ENCODE measurements around the gene SLC4A5. TPM values are rescaled to one million over a fixed set of nuclear protein-coding genes. Genes with fewer than 3 reads are reported as not detected.

SLC4A5 gene
- total RNA-seq, 4 donors from 2014 or later, result 0.24 to 3.8 (median 0.59) TPM

GRCh38 chr2:74181739-74182138 lies 161.5 kb downstream of the SLC4A5 start:
- in situ Hi-C loops (cut with MboI; ENCODE audit: low sequenced_read_pairs in 4 of 4) (no loop called here), intact Hi-C loops (cut with DNase I; ENCODE audit: low total_unique reads) (no loop called here)
- H3K4me3 ChIP-seq, result no peak overlapping the region
- peaks cover 12 to 13% of the 10 kb centered on the region in 2 donors for H3K4me1 ChIP-seq
- H3K27me3 ChIP-seq, result no peaks in the 10 kb centered on the region
- no peak for ATAC-seq
- no peaks in the 10 kb centered on the region for H3K36me3 ChIP-seq
- no peaks in the 10 kb centered on the region for H3K9me3 ChIP-seq
- TF ChIP-seq POLR2A (IDR thresholded peaks at IDR 0.05), result no peak
- TF ChIP-seq, protein P1, sequence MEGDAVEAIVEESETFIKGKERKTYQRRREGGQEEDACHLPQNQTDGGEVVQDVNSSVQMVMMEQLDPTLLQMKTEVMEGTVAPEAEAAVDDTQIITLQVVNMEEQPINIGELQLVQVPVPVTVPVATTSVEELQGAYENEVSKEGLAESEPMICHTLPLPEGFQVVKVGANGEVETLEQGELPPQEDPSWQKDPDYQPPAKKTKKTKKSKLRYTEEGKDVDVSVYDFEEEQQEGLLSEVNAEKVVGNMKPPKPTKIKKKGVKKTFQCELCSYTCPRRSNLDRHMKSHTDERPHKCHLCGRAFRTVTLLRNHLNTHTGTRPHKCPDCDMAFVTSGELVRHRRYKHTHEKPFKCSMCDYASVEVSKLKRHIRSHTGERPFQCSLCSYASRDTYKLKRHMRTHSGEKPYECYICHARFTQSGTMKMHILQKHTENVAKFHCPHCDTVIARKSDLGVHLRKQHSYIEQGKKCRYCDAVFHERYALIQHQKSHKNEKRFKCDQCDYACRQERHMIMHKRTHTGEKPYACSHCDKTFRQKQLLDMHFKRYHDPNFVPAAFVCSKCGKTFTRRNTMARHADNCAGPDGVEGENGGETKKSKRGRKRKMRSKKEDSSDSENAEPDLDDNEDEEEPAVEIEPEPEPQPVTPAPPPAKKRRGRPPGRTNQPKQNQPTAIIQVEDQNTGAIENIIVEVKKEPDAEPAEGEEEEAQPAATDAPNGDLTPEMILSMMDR (IDR thresholded peaks at IDR 0.05 in 4 of 5, conservative IDR thresholded peaks at IDR 0.05 in 1 of 5), result no peak
- no peak overlapping the region for H3K27ac ChIP-seq
- DNase-seq, result peak; percentile 29 to 37

- no peak for TF ChIP-seq POLR2A (IDR thresholded peaks at IDR 0.05)
- TF ChIP-seq, protein P1 (IDR thresholded peaks at IDR 0.05 in 4 of 5, conservative IDR thresholded peaks at IDR 0.05 in 1 of 5), result peak; percentile 8 to 33 (median 22)
- Histone ChIP-seq H3K9me3 (no peaks in the 10 kb centered on the region), H3K27ac (peak overlapping the region; percentile 84 to 93 (median 87)), H3K36me3 (no peaks in the 10 kb centered on the region), H3K27me3 (no peaks in the 10 kb centered on the region), H3K4me1 (peaks cover 26 to 31% of the 10 kb centered on the region in 2 donors), H3K4me3 (peak overlapping the region; percentile 67 to 92 (median 80))
- in situ Hi-C loops (cut with MboI; ENCODE audit: low sequenced_read_pairs in 4 of 4) (no loop called here), intact Hi-C loops (cut with DNase I; ENCODE audit: low total_unique reads) (loop anchor here (2.0 to 10.0 kb wide), 2 partner anchors 20 to 354 kb away; partner anchors contain the start of genes MTHFD2 and STAMBP)
- DNase-seq (no peak), ATAC-seq (no peak)
Measured at GRCh38 chr2:74179063-74179865, 164.0 kb downstream of the SLC4A5 start.

DNA sequence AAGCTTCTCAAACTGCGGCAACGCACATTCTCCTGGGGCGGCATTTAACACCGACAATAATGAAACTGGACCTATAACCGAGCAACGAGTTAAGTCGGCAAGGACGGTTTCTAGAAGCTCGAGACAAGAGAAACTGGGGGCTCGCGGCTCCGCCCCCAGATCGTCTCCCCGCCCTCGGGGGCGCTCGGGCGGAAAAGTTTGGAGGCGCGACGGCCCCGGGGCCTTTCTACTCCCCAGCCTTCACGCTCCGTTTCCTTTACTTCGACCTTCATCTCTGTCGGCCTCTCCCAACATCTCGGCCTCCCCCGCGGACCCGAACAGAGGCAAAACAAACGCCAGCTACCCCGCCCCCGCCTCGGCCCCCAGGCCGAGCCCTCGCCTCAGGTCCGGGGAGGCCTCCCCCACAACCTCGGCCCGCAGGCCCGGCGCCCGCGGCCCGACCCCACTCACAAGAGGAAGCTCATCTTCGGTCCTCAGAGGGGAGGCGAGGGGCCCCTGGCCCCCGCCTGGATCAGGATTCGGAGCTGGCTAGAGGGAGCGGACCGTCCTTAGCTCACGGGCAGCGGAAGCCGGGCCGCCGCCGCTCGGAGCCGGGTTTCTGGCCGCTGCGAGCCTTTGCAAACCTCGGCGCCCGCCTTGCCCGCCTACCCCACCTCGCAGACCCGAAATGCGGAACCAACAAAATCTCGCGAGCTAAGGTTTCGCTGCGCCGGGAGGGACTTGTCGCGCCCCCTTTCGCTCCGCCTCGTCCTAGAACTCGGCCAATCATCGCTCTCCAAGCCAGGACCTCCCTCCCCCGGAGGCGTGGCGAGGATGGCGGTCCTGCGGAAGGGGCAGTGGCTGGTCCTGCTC lies 164.8 kb downstream of the SLC4A5 start, which contains the start of gene MOB1A:
Gene MOB1A (minus strand): TSS at position 669 of the 852 bp plus-strand sequence. CDS start 205 bp downstream, at position 464.
- no peaks in the 10 kb centered on the region for H3K36me3 ChIP-seq
- ATAC-seq (peak; percentile 99), DNase-seq (peak; percentile 96 to 97)
- TF ChIP-seq, protein P1 (IDR thresholded peaks at IDR 0.05 in 4 of 5, conservative IDR thresholded peaks at IDR 0.05 in 1 of 5), result no peak
- TF ChIP-seq POLR2A (IDR thresholded peaks at IDR 0.05), result peak; percentile 89 to 94
- H3K27ac ChIP-seq, result peak within 1 kb of the TSS; percentile 84 to 93 (median 87)
- H3K4me3 ChIP-seq, result peak within 1 kb of the TSS; percentile 67 to 92 (median 80)
- in situ Hi-C loops (cut with MboI; ENCODE audit: low sequenced_read_pairs in 4 of 4), result no loop called here
- peaks cover 26 to 31% of the 10 kb centered on the region in 2 donors for H3K4me1 ChIP-seq
- intact Hi-C loops (cut with DNase I; ENCODE audit: low total_unique reads), result loop anchor here (2.0 to 10.0 kb wide), 2 partner anchors 20 to 354 kb away; partner anchors contain the start of genes MTHFD2 and STAMBP
- no peaks in the 10 kb centered on the region for H3K27me3 ChIP-seq
- no peaks in the 10 kb centered on the region for H3K9me3 ChIP-seq

DNA sequence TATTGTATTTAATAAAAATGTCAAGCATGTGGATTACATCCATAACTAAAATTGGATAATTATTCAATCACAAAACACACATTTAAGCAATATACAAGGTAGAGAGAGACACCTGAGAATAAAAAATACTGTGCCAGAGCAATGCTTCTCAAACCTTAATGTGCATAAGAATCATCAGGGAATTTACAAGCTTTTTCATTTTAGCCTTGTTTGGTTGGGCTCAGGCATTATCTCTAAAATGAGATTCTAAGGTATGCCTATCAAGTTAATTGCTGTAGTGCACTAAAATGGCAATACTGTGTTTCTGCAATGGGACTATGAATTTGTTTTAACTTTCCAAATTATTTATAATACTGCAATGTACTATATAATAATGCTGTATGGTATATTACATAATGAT lies 165.5 kb downstream of the SLC4A5 start:
- in situ Hi-C loops (cut with MboI; ENCODE audit: low sequenced_read_pairs in 4 of 4), result no loop called here
- ATAC-seq (no peak), DNase-seq (no peak)
- Histone ChIP-seq H3K4me1 (peaks cover 26 to 31% of the 10 kb centered on the region in 2 donors), H3K9me3 (no peaks in the 10 kb centered on the region), H3K36me3 (no peaks in the 10 kb centered on the region), H3K27me3 (no peaks in the 10 kb centered on the region), H3K4me3 (peak overlapping the region; percentile 67 to 92 (median 80)), H3K27ac (peak overlapping the region; percentile 84 to 93 (median 87))
- TF ChIP-seq POLR2A (IDR thresholded peaks at IDR 0.05), result no peak
- TF ChIP-seq, protein P1 (IDR thresholded peaks at IDR 0.05 in 4 of 5, conservative IDR thresholded peaks at IDR 0.05 in 1 of 5), result no peak
- intact Hi-C loops (cut with DNase I; ENCODE audit: low total_unique reads), result loop anchor here (2.0 to 10.0 kb wide), 2 partner anchors 21 to 353 kb away; partner anchors contain the start of genes MTHFD2 and STAMBP

Measured in gastrocnemius medialis (tissue), 4 donors.